Chondrocyte (in vitro differentiated cells): ENCODE results near the gene SLC25A21. TPM values are rescaled to one million over a fixed set of nuclear protein-coding genes. Genes with fewer than 3 reads are reported as not detected.

Experiments
- DNase-seq: peaks from one replicate; pipeline ENCODE4 v3.0.0; 2021; ENCODE audit warnings: mixed read lengths, low spot score
- H3K27ac Mint-ChIP-seq: one replicate; pipeline ENCODE4 v1.8.0; 2021; ENCODE audit warnings: mild to moderate bottlenecking, moderate library complexity, mixed read lengths; ENCODE audit not compliant: unreplicated experiment
- H3K27me3 Mint-ChIP-seq: 2 replicates; pipeline ENCODE4 v1.8.0; 2021; ENCODE audit warnings: low read depth, mixed read lengths
- H3K36me3 Mint-ChIP-seq: 2 replicates; pipeline ENCODE4 v1.8.0; 2021; ENCODE audit warnings: low read depth, mixed read lengths
- H3K4me1 Mint-ChIP-seq: 2 replicates; pipeline ENCODE4 v1.8.0; 2021; ENCODE audit warnings: low read depth, mild to moderate bottlenecking, mixed read lengths
- H3K4me3 Mint-ChIP-seq: one replicate; pipeline ENCODE4 v1.8.0; 2021; ENCODE audit warnings: mild to moderate bottlenecking, moderate library complexity, mixed read lengths; ENCODE audit not compliant: unreplicated experiment
- H3K9me3 Mint-ChIP-seq: 2 replicates; pipeline ENCODE4 v1.8.0; 2021; ENCODE audit warnings: low read depth, mixed read lengths
- CTCF ChIP-seq: fragments of 200-600 bp; sonication (generic); IDR thresholded peaks from 2 replicates; pipeline ENCODE4 v1.5.0; 2021; ENCODE audit warnings: antibody characterized with exemption, mild to moderate bottlenecking, moderate library complexity
- microRNA-seq: library from miRNA; unstranded; fragments of <30 nt; microRNA quantifications from one replicate; pipeline ENCODE4 v1.2.0, GENCODE V29; 2020; ENCODE audit warnings: borderline number of aligned reads
- total RNA-seq: library from RNA; stranded (reverse); gene quantifications from 3 replicates; pipeline ENCODE4 v1.2.1, GENCODE V29; 2021

SLC25A21 gene
- total RNA-seq, 1 donor from 2014 or later, result 0.22 TPM

DNA sequence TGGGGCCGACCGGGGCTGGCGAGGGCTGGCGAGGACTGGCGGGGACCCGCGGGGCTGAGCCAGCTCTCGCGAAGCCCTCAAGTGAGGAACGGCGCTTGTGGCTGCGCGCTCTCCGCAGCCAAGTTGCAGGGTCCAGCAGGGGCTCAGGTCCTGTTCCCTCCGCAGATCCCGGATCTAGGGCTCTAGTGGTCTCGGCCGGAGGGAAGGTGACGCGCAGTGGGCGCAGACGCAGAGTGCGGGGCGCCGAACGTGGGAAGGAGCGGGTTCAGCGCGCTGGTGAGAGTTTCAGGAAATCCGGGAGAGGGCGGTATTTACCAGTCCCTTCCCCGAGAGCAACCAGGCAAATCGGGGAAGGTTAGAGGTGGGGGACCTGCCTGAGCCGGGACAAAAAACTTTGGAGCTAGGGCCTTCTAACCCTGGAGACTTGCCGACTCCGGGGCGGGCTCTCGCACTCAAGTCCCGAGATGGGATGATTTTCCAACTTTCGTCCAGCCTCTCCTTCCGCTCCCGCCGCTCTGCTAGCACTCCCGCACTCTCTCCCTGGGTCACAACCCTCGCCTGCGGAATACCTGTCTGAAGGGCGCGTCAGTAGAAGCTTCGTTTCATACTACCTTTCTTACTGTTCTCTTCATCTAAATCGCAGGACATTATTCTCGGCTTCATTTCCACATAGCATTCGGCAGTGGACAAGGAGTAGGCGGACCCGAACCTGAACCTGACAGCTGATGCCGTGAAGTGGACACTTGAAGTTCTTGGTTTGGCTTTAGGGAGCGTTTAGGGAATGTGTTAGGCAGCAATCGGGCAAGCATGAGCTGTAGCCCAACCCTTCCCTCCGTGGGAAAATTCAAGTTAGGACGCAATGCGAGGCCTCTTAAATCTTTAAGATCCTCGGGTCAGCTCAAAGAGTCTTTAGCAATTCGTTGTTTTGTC is 524.3 kb downstream of the SLC25A21 start:
- DNase-seq, result no peak
- Mint-ChIP-seq H3K4me3 (peak overlapping the region; percentile 73), H3K27me3 (peaks cover 72% of the 10 kb centered on the region), H3K27ac (no peak overlapping the region), H3K36me3 (no peaks in the 10 kb centered on the region), H3K9me3 (no peaks in the 10 kb centered on the region), H3K4me1 (peaks cover 15% of the 10 kb centered on the region)
- peak; percentile 85 for TF ChIP-seq CTCF

DNA sequence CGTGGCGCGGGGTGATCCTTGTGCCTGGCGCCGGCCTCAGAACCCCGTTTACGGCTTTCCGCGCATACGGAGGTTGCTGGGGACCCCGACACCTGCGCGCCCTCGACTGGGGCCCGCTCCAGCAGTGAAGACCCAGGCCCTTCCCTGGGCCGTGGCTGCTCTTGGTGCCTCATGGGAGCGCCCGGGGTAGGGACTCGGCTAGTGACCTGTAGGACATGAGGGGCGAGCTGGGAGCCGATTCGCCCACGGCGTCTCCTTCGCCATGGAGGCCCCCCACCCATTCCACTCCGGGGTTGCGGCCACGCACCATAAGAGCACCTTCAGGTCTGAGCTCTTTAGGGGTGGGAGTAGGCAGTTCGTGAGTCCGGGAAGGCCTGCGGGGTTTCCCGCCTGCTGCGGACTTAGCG is 525.0 kb downstream of the SLC25A21 start:
- peaks cover 69% of the 10 kb centered on the region for H3K27me3 Mint-ChIP-seq
- no peak overlapping the region for H3K27ac Mint-ChIP-seq
- DNase-seq, result no peak
- TF ChIP-seq CTCF, result no peak
- H3K4me3 Mint-ChIP-seq, result peak overlapping the region; percentile 73
- H3K4me1 Mint-ChIP-seq, result peaks cover 15% of the 10 kb centered on the region
- H3K36me3 Mint-ChIP-seq, result no peaks in the 10 kb centered on the region
- no peaks in the 10 kb centered on the region for H3K9me3 Mint-ChIP-seq

GRCh38 chr14:36646664-36647416 is 525.6 kb downstream of the SLC25A21 start:
- H3K27ac Mint-ChIP-seq, result no peak overlapping the region
- H3K27me3 Mint-ChIP-seq, result peaks cover 69% of the 10 kb centered on the region
- no peak for DNase-seq
- H3K36me3 Mint-ChIP-seq, result no peaks in the 10 kb centered on the region
- H3K9me3 Mint-ChIP-seq, result no peaks in the 10 kb centered on the region
- peak overlapping the region; percentile 40 for H3K4me3 Mint-ChIP-seq
- H3K4me1 Mint-ChIP-seq, result peaks cover 15% of the 10 kb centered on the region
- TF ChIP-seq CTCF, result no peak

GRCh38 chr14:36633580-36633979 is 538.8 kb downstream of the SLC25A21 start:
- H3K4me1 Mint-ChIP-seq, result no peaks in the 10 kb centered on the region
- H3K4me3 Mint-ChIP-seq, result no peak overlapping the region
- peaks cover 4% of the 10 kb centered on the region for H3K9me3 Mint-ChIP-seq
- DNase-seq, result no peak
- no peak overlapping the region for H3K27ac Mint-ChIP-seq
- H3K36me3 Mint-ChIP-seq, result no peaks in the 10 kb centered on the region
- H3K27me3 Mint-ChIP-seq, result peaks cover 36% of the 10 kb centered on the region
- no peak for TF ChIP-seq CTCF

Small RNA genes within 50 kb of the gene (microRNA-seq; reads per million reads assigned to microRNA genes)
- gene MIR4503, result not detected

Other genes starting within 250 kb of the SLC25A21 start
- 9.8 to 14.5 TPM (median 11.6 TPM) in 3 replicates for gene MIPOL1, start 25.3 kb upstream of the SLC25A21 start, total RNA-seq